C1 segment of cervical spinal cord (tissue), 14 donors: ENCODE results near the gene SHISA8.

Source experiments
- DNase-seq, 14 donors: peaks; one replicate each; lab custom pipeline; 2025; lab: John Stamatoyannopoulos, UW

The SHISA8 gene

GRCh38 chr22:41934284-41935014 is 19.6 kb upstream of the SHISA8 start:
- peak in 1 of 14 donors; percentile 99 for DNase-seq

- peak in 2 of 14 donors; percentile 16 to 17 for DNase-seq
These were observed 18.7 kb upstream of the SHISA8 start for GRCh38 chr22:41933411-41934177.

GRCh38 chr22:41932353-41932752 is 17.5 kb upstream of the SHISA8 start:
- DNase-seq = no peak

DNA sequence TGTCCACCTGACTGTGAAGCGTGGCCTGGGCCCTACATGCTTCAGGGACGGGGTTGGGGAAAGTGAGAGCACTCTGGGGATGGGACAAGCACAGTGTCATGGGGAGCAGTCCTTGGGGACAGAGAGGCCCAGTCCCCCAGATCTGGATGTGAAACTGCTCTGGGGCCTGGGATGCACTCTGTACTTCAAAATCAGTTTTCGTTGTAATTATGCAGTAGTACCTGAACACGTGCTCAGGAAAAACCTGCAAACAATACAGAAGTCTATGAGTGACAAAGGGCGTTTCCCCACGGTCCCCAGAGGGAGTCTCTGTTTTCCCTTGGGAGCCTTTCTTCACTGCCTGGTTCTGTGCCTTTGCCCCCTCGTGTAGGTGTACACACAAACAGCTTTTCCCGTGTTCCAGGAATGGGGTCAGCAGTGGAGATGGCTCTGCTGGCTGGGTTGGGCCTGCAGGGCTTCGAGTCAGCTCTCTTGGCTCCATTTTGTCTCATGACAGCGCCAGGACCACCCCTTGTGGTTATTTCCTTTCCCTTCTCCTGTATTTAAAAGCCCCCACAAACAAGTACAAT is 16.9 kb upstream of the SHISA8 start:
- no peak for DNase-seq

DNA sequence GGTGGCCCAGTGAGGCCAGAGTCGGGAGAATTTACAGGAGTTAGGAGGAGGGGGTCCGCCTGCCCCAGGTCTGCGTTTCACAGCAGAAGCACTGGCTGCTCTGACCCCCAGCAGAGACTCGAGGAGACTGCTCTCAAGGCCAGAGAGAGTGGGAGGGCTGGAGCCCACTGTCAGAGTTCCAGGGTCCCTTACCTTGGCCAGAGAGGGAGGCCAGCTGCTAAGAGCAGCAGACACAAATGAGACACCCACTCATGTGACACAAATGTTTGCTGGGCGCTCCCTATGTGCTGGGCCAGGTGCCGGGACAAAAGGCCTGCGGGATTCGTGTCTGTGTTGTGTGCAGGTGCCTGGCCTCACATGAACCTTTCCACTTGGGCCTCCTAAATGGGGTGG is 14.5 kb upstream of the SHISA8 start:
- DNase-seq = no peak

GRCh38 chr22:41928593-41929417 is 13.9 kb upstream of the SHISA8 start:
- DNase-seq = no peak

GRCh38 chr22:41927813-41928212 is 12.9 kb upstream of the SHISA8 start:
- DNase-seq = peak in 1 of 14 donors; percentile 25

DNA sequence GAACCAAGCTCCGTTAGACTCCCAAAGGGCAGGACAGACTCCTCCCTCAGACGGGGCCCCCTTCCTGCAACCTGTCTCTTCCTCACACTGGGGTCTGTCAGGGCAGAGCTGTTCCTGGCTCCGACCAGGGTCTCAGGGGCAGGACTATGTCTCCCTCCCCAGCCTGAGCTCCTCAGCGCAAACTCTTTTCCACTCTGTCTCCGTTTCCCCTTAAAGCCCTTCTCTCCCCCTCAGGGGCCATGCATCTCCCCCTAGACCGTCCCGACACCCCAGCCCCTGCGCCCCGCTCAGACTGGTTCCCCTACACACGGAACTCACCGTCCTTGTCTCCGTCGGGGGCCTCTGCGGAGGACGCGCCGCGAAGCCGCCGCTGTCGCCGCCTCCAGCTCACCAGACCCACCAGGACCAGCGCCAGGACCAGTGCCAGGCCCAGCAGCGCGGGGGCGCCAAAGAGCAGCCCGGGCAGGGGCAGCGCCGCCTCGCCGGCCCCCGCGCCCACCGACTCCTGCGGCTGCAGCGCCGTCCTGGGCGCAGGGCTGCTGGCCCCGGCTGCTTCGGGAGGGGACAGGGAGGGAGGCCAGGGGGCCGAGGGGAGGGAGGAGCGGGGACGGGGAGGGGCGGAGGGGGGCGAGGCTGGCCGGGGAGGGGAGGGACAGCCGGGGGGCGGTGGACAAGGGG is 11.0 kb upstream of the SHISA8 start:
- peak in 3 of 14 donors; percentile 12 to 54 (median 44) for DNase-seq

- DNase-seq = no peak
These were observed 8.9 kb upstream of the SHISA8 start for GRCh38 chr22:41923595-41924276.

DNA sequence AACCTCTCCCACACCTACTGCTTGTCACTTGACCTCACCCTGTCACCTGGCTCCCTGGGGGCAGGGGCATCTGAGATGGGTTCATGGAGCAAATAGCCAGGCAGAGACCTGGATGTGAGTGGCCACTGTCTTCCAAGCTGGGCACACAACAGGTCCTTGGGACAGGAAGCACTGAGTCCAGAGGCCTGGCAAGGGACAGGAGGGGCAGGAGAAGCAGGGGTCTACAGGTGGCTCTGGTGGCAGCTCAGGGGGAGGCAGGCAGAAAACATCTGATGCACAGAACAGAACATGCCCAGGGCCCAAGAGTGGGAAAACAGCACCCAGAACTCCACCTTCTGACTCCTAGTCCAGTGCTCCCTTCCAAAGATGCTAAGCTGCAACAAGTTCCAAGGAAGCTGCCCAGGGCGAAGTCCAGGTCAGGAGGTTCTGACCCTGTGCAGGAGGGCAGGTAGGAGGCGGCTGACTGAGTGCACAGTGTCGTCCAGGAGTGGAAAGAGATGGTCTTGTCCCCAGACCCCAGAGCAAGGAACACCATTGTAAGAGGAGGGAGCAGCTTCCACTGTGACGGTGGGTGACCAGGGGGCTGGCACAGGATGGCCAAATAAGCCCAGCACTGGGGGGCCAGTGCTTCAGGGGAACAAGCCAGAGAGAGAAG is 8.2 kb upstream of the SHISA8 start:
- no peak for DNase-seq

GRCh38 chr22:41922328-41922727 is 7.5 kb upstream of the SHISA8 start:
- no peak for DNase-seq

DNA sequence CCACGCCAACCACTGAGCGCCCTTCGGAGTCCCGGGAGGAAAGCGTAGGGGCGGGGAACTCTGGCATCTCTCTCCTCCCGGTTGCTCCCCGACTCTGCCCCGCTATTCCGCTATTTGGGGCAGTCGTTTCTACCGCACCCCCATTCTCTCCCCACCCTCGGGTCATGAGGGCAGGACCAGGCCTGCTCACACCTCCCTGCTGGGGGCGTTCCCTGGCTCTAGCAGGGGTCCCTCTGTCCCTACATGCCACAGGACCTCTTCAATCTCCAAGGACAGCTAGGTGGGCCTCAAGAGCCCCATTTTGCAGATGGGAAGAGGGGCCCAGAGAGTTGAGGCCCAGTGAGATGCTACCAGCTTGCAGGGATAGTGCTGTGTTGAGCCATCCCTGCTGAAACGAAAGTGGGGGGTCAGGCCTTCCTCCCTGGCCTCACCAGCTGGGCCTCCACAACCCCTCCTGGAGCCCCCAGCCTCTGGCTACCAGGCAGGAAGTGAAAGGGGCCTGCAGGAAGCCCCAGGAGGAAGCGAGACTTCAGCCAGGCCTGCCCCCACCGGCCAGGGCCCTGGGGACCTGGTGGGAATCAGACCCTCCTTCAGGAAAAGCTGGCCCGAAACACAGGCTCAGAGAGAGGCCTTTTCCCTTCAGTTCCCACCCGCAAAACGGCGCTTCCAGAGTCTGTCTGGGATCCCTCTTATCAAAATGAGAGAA is 5.5 kb upstream of the SHISA8 start:
- peak in 7 of 14 donors; percentile 24 to 53 (median 38) for DNase-seq

- peak in 8 of 14 donors; percentile 5 to 45 (median 24) for DNase-seq
These were observed 4.7 kb upstream of the SHISA8 start for GRCh38 chr22:41919357-41920224.

DNA sequence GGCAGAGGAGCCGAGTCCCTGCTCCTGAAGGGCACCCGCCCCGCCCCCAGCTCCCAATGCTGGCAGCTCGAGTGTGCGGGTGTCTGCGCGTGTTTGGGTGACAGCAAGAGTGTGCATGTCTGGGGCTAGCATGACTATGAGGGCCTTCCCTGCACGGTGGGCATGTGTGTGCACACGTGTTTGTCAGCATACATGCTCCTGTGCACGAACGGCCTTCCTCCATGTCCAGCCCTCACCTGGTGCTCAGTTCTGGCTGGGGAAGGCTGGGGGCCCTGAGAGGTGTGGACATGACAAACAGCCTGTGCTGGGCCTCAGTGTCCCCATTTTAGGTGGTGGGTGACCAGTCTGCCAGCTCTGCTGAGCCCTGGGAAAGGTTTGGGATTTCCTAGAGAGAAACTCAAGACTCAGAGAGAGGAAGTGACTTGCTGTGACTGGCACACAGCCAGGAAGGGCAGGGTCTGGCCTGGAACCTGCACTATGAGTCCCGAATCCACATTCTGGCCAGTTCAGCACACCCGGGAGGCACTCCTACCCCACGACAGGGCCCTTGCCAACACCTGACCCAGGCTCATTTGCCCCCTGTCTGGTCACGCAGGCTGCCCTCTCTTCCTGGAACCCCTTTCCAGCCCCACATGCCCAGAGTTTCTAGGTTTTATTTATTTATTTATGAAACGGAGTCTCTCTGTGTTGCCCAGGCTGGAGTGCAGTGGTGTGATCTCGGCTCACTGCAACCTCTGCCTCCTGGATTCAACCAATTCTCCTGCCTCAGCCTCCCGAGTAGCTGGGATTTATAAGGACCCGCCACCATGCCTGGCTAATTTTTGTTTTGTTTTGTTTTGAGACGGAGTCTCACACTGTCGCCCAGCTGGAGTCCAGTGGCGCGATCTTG is 3.3 kb upstream of the SHISA8 start:
- peak in 6 of 14 donors; percentile 3 to 41 (median 17) for DNase-seq

- DNase-seq = no peak
These were observed 2.6 kb upstream of the SHISA8 start for GRCh38 chr22:41917375-41917902.

DNA sequence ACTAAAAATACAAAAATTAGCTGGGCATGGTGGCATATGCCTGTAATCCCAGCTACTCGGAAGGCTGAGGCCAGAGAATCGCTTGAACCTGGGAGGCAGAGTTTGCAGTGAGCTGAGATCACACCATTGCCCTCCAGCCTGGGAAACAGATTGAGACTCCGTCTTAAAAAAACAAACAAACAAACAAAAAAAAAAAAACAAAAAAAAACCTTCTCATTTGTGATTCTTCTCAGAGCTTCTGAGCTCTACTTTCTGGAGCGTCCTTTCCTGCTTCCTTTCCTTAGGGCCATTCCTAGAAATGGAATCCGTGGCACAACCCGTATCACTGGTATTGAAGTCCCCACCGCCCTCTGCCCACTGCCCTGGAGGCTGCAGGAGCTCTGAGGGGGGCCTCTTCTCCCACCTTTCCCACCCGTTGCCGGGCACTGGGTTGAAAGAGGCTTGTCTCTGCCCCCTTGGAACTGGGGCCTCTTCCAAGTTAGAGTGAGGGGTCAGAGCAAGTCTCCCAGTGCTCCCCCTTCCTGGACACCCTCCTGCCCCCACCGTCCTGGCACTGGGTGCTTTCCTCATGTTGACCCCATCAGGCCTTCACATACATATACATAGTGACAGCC is 2.0 kb upstream of the SHISA8 start:
- DNase-seq = no peak
